WERI-Rb-1 (cell line): ENCODE measurements around the gene NRXN3.

Source experiments
- DNase-seq: peaks from one replicate; pipeline ENCODE4 v3.0.0-alpha.2; 2020
- H3K27ac ChIP-seq: fragments of 250-450 bp; sonication (Bioruptor Pico); 2 replicates; pipeline ENCODE4 v1.5.1; 2020; ENCODE audit warnings: mild to moderate bottlenecking, moderate library complexity
- H3K27me3 ChIP-seq: fragments of 250-450 bp; sonication (Bioruptor Pico); 2 replicates; pipeline ENCODE4 v1.5.1; 2021; ENCODE audit warnings: mild to moderate bottlenecking, low read depth, moderate library complexity; ENCODE audit not compliant: insufficient read depth, severe bottlenecking
- H3K36me3 ChIP-seq: fragments of 250-450 bp; sonication (Bioruptor Pico); 2 replicates; pipeline ENCODE4 v1.5.1; 2020; ENCODE audit warnings: mild to moderate bottlenecking, moderate library complexity
- H3K4me3 ChIP-seq: 2 replicates; pipeline ENCODE4 v1.5.1; 2011; ENCODE audit warnings: low read depth, mild to moderate bottlenecking, control low read depth, low read length
- H3K9me3 ChIP-seq: fragments of 250-450 bp; sonication (Bioruptor Pico); 2 replicates; pipeline ENCODE4 v1.5.1; 2021; ENCODE audit warnings: mild to moderate bottlenecking, moderate library complexity; ENCODE audit not compliant: severe bottlenecking
- TF ChIP-seq, protein P1 (sequence below): IDR thresholded peaks from 2 replicates; pipeline ENCODE4 v1.5.1; 2011; ENCODE audit warnings: low read depth, mild to moderate bottlenecking, control low read depth, inconsistent platforms, low read length

Gene NRXN3

GRCh38 chr14:78243187-78243586 is 73.0 kb downstream of the NRXN3 start:
- Histone ChIP-seq H3K4me3 (no peak overlapping the region), H3K27ac (no peak overlapping the region), H3K27me3 (no peaks in the 10 kb centered on the region), H3K9me3 (no peaks in the 10 kb centered on the region), H3K36me3 (no peaks in the 10 kb centered on the region)
- no peak for DNase-seq
- TF ChIP-seq, protein P1, sequence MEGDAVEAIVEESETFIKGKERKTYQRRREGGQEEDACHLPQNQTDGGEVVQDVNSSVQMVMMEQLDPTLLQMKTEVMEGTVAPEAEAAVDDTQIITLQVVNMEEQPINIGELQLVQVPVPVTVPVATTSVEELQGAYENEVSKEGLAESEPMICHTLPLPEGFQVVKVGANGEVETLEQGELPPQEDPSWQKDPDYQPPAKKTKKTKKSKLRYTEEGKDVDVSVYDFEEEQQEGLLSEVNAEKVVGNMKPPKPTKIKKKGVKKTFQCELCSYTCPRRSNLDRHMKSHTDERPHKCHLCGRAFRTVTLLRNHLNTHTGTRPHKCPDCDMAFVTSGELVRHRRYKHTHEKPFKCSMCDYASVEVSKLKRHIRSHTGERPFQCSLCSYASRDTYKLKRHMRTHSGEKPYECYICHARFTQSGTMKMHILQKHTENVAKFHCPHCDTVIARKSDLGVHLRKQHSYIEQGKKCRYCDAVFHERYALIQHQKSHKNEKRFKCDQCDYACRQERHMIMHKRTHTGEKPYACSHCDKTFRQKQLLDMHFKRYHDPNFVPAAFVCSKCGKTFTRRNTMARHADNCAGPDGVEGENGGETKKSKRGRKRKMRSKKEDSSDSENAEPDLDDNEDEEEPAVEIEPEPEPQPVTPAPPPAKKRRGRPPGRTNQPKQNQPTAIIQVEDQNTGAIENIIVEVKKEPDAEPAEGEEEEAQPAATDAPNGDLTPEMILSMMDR = no peak

- DNase-seq = no peak
- no peak overlapping the region for H3K27ac ChIP-seq
- no peaks in the 10 kb centered on the region for H3K36me3 ChIP-seq
- H3K4me3 ChIP-seq = no peak overlapping the region
- TF ChIP-seq, protein P1 = no peak
- no peaks in the 10 kb centered on the region for H3K27me3 ChIP-seq
- no peaks in the 10 kb centered on the region for H3K9me3 ChIP-seq
Observed at GRCh38 chr14:78245238-78245637, 75.1 kb downstream of the NRXN3 start.

DNA sequence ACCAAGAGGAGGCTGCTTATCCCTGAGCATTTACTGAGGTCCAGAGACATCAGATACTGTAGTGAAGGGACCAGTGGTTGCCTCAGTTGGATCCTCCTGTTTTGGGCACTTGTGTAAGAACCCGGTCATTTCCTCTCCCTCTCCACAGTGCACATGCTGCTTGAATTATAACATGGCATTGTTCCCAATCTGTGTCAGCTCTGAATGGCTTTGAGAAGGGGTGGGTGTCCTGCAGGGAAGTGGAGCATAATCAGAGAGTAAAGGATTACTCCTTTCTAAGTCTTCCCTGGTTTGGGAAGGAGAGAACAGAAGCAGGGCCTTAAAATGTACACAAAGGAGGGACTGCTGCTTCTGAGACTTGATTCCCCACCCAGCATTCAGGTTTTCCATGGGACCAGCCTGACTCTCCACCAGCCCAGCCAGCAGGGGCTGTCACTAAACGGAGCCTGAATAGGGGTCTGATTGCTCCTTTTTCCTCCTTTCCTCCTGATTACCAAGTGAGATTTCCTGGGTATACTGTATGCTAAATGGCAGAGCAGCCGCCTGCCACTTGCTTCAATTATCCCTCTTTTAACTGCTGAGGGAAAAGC is 78.4 kb downstream of the NRXN3 start:
- H3K27ac ChIP-seq = no peak overlapping the region
- no peak for DNase-seq
- no peaks in the 10 kb centered on the region for H3K36me3 ChIP-seq
- H3K9me3 ChIP-seq = no peaks in the 10 kb centered on the region
- H3K4me3 ChIP-seq = no peak overlapping the region
- TF ChIP-seq, protein P1 = no peak
- no peaks in the 10 kb centered on the region for H3K27me3 ChIP-seq

DNA sequence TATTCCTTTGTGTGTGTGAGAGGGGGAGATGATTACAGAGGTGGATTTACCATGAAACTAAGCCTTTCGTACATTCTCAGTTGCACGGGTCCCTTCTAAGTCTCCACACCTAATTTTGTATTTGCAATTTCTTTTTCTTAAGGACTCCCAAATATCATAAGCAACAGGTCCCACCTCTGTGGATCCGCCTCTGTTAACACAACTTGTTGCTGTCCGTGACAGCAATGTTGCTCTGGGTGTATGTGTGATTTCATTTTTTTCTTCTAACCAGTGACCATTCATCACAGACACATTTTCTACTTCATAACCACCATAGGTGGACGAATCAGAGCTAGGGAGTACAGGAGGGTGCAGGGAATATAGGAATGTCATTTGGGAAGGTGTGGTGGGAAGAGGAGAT is 81.1 kb downstream of the NRXN3 start:
- Histone ChIP-seq H3K27me3 (no peaks in the 10 kb centered on the region), H3K27ac (no peak overlapping the region), H3K36me3 (no peaks in the 10 kb centered on the region), H3K9me3 (no peaks in the 10 kb centered on the region), H3K4me3 (no peak overlapping the region)
- TF ChIP-seq, protein P1 = no peak
- no peak for DNase-seq

GRCh38 chr14:78253986-78254385 is 83.8 kb downstream of the NRXN3 start:
- no peak overlapping the region for H3K4me3 ChIP-seq
- no peaks in the 10 kb centered on the region for H3K27me3 ChIP-seq
- no peaks in the 10 kb centered on the region for H3K9me3 ChIP-seq
- no peaks in the 10 kb centered on the region for H3K36me3 ChIP-seq
- TF ChIP-seq, protein P1 = no peak
- DNase-seq = no peak
- H3K27ac ChIP-seq = no peak overlapping the region

GRCh38 chr14:78254911-78255461 is 84.8 kb downstream of the NRXN3 start:
- TF ChIP-seq, protein P1 = no peak
- Histone ChIP-seq H3K27ac (no peak overlapping the region), H3K27me3 (no peaks in the 10 kb centered on the region), H3K36me3 (no peaks in the 10 kb centered on the region), H3K9me3 (no peaks in the 10 kb centered on the region), H3K4me3 (no peak overlapping the region)
- no peak for DNase-seq
